GM12892 (cell line): ENCODE results near the gene SELENOW.

Experiments
- POLR2A ChIP-seq: IDR thresholded peaks from 2 replicates; pipeline ENCODE4 v1.6.1; 2011; ENCODE audit warnings: low read depth, low read length, control low read depth
- POLR2AphosphoS5 ChIP-seq: IDR thresholded peaks from 2 replicates; pipeline ENCODE4 v1.6.1; 2011; ENCODE audit warnings: low read depth, low read length, control low read depth

- TF ChIP-seq POLR2A (no peak), POLR2AphosphoS5 (no peak)
These were observed 25.9 kb upstream of the SELENOW start for GRCh38 chr19:47752440-47753211.
